Measurements from ENCODE around the gene TBL1XR1. TPM values are rescaled to one million over a fixed set of nuclear protein-coding genes. Genes with fewer than 3 reads are reported as not detected.
"Not testable (repeated sequence)": the region's sequence is repeated elsewhere in the genome, so short reads cannot be mapped to it uniquely, and the experiment has no call there.

The TBL1XR1 gene
- total RNA-seq, 1 donor from 2014 or later: 195 TPM

DNA sequence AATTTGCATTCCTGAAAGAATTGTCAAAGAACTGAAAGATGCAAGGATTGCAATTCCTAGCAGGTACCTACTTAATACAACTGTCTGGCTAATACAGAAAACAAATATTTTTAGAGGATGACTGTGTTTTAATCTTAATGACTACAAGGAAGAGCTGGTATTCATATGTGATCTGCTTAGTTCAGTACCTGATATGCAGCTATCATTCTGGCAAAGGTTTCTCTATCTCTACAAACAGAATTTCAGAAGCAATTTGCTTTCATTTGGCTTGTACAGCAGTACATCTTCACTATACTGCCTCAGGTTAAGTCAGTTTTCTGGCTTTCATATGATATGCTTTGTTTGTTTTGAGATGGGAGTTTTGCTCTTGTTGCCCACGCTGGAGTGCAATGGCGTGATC lies 51.3 kb downstream of the TBL1XR1 start:
- intact Hi-C loops (cut with micrococcal nuclease): loop anchor here (1.0 to 5.0 kb wide), 7 partner anchors 50 to 451 kb away; no protein-coding TSS in a partner anchor

- intact Hi-C loops (cut with micrococcal nuclease): loop anchor here (1.0 to 5.0 kb wide), 7 partner anchors 51 to 452 kb away; no protein-coding TSS in a partner anchor
Measured at GRCh38 chr3:177145381-177145780, 51.9 kb downstream of the TBL1XR1 start.

- intact Hi-C loops (cut with micrococcal nuclease): loop anchor here (1.0 to 5.0 kb wide), 7 partner anchors 51 to 452 kb away; no protein-coding TSS in a partner anchor
Measured at GRCh38 chr3:177144922-177145321, 52.4 kb downstream of the TBL1XR1 start.

- intact Hi-C loops (cut with micrococcal nuclease): loop anchor here (1.0 kb wide), 1 partner anchor 8 kb away; no protein-coding TSS in a partner anchor
Measured at GRCh38 chr3:177141899-177142646, 55.2 kb downstream of the TBL1XR1 start.

DNA sequence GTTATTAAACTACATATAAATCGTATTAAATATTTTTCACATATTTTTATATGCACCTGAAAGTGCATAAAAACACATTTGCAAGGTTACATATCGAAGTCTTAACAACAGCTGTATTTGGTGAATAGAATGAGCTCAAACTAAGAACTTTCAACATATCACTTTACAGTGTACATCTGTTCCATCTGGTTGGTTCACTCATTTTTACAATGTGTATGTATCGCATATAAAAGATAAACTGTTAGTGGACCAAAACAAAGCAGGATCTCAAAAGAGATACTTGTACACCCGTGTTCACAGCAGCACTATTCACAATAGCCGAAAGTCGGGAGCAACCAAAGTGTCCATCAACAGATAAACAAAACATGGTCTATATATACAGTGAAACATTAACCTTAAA lies 55.8 kb downstream of the TBL1XR1 start:
- intact Hi-C loops (cut with micrococcal nuclease): no loop called here

DNA sequence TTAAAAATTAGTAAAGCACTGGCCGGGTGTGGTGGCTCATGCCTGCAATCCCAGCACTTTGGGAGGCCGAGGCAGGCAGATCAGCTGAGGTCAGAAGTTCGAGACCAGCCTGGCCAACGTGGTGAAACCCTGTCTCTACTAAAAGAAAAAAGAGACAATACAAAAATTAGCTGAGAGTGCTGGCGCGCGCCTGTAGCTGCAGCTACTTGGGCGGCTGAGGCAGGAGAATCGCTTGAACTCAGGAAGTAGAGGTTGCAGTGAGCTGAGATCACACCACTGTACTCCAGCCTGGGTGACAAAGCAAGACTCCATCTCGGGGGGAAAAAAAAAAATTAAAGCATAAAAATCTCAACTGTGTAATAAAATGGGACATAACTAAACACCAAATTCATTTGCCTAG lies 58.1 kb downstream of the TBL1XR1 start:
- intact Hi-C loops (cut with micrococcal nuclease): not testable (repeated sequence)

DNA sequence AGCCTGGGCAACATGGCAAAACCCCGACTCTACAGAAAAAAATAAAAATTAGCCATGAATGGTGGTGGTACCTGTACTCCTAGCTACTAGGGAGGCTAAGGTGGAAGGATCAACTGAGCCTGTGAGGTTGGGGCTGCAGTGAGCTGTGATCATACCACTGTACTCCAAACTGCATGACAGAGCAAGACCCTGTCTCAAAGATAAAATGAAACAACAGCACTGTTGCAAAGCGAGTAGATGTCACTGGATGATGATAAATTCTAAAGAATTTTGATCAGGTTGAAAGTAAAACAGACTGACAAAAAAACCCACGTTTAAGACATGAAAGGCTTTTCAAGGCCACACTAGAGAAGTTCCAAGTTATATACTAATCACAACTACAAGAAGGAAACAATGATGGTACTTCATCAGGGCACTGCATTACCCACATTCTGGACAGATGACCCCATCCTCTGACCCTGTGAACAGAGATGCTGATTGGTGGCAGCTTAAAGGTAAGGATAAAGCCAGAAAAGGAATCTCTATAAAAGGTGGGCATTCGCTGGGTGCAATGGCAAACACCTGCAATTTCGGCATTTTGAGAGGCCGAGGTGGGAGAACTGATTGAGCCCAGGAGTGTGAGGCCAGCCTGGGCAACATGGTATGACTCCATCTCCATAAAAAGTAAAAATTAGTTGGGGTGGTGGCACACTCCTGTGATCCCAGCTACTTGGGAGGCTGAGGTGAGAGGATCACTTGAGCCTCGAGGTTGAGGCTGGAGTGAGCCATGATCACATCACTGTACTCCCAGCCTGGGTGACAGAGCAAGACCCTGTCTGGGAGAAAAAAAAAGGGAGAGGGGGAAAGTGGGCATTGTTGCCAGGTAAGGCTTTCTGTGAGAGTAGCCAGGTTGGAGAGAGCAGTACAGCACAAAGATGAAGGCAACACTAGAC lies 59.2 kb downstream of the TBL1XR1 start:
- intact Hi-C loops (cut with micrococcal nuclease): no loop called here

DNA sequence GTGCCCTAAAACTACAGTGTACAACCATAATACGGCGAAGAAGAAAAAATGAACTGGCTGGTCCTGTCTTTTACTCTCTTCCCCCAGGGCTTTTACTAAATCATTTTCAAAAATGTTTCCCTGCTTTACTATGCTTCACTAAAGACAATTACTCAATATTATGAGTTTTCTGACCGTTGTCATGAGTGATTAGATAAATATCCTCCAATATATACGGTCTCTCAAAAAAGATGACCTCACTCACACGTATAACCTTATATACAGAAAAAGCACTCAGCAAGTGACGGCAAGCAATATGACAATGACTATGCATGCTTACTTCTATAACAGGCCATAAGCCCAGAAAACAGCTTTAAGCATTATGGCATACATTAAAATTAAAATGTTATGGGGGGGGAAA lies 60.5 kb downstream of the TBL1XR1 start:
- intact Hi-C loops (cut with micrococcal nuclease): no loop called here

GRCh38 chr3:177135841-177136492 lies 61.3 kb downstream of the TBL1XR1 start:
- intact Hi-C loops (cut with micrococcal nuclease): no loop called here

DNA sequence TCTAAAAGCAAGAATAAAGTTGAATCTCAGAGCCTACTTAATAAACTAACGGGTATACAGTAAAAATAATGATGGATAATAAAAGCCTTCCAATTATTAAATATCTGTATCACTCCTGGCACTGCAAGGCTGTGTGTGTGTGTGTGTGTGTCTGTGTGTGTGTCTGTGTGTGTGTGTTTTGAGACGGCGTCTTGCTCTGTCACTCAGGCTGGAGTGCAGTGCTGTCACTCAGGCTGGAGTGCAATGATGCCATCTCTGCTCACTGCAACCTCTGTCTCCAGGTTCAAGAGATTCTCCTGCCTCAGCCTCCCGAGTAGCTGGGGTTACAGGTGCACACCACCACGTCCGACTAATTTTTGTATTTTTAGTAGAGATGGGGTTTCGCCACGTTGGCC lies 62.5 kb downstream of the TBL1XR1 start:
- intact Hi-C loops (cut with micrococcal nuclease): no loop called here

DNA sequence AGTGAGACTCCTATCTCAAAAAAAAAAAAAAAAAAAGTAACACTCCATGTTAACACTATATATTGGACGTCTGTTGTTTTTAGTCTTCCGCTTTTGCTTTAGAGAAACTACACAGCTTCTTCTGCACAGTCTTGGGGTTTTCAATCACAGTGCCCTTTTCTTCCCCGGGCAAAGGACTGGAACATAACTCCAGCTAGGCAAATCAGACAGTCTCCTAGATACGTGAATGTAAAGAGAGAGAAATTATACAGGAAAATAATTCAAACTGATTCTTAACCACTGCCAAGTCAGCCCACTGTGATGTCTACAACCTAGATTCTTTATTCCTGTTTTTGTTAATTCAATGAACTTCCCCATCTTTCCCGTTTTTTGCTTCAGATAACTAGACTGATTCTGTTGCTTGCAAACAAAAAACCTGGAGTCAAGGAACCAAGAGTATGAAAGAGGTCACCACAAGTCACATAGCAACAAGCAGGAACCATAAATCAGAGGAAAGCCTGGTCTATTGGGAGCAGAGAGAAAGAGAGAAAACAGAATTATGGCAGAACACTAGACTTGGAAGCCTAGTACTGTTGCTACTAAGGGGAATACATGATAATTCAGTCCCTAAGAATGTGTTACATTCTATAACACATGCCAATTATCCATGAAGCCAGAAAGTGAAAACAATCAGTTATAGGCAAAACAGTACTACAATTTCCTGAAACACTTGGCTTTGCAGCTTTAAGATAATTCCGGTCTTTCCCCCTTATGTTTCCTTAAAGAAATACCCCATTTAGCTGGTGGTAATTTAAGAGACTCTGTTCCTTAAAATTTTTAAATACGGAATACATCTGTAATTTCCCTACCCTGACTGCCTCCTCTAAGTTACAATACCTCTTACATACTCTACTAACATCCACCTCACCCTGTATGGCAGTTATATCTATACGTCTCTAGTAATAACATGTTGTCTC lies 63.1 kb downstream of the TBL1XR1 start:
- intact Hi-C loops (cut with micrococcal nuclease): no loop called here

DNA sequence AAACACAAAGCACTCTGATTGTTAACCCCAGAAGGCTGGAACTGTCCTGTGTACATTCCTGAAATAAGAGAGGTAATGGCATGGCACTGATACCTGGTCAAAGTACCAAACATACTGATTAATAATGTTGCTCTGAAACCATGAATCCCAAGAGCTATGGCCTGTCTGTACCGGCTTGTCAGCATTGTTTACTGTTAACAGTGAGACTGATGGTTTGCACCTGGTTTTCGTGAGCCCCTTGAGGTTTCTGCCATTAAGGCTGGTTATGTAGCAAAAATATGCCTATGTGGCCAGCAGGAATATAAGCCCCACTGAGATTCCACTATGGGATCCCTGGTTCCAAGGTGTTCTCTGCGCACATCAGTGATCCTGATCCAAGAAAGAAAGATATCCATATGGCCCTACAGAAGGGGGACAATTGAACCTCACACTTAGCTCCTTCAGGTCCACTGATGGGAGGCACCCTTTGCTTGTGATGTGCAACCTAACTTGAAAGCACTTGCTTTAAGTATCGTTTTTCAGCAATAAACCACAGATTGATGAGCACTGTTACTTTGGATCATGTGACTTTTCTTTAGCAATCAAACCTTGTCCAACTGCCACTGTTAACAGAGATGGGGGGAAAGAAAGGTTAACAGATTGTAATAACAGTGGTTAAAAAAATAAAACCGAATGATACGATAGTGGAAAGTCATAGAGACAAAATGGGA lies 65.2 kb downstream of the TBL1XR1 start:
- intact Hi-C loops (cut with micrococcal nuclease): no loop called here

- intact Hi-C loops (cut with micrococcal nuclease): no loop called here
Measured at GRCh38 chr3:177127008-177127407, 70.3 kb downstream of the TBL1XR1 start.

- intact Hi-C loops (cut with micrococcal nuclease): no loop called here
Measured at GRCh38 chr3:177126015-177126773, 71.1 kb downstream of the TBL1XR1 start.

- intact Hi-C loops (cut with micrococcal nuclease): no loop called here
Measured at GRCh38 chr3:177124882-177125281, 72.4 kb downstream of the TBL1XR1 start.

DNA sequence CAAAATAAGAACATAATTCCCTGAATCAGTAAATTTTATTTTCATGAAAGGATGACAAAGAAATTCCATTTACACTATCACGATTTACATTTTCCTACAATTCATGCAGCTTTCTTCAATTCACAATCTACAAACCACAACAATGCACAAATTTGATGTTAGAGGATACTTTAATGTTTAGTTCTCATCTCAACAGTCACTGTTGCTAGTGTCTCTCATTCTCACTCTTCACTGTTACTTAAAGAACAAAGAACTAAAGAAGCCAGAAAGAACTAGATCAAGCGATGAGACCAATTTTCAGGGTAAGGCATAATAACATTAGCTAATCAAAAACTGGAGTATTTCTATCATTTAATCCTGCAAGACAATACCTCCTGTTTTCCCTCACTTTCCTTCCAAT lies 73.5 kb downstream of the TBL1XR1 start:
- intact Hi-C loops (cut with micrococcal nuclease): no loop called here

- intact Hi-C loops (cut with micrococcal nuclease): no loop called here
Measured at GRCh38 chr3:177122183-177122856, 75.0 kb downstream of the TBL1XR1 start.

- intact Hi-C loops (cut with micrococcal nuclease): no loop called here
Measured at GRCh38 chr3:177119829-177120228, 77.5 kb downstream of the TBL1XR1 start.
